Gastrocnemius medialis (tissue), 4 donors: ENCODE data around the gene CALU. TPM values are rescaled to one million over a fixed set of nuclear protein-coding genes. Genes with fewer than 3 reads are reported as not detected.

Source experiments
- ATAC-seq, 2 donors: fragments of 150-250 bp; one replicate each; pipeline ENCODE4 v1.9.1; 2016
- DNase-seq, 2 donors: peaks; one replicate each; pipeline ENCODE4 v3.0.0-alpha.2; 2019
- H3K27ac ChIP-seq, 4 donors: fragments of 200-600 bp; sonication (generic); 1 replicate in 1 of 4; 2 replicates in 3 of 4; pipeline ENCODE4 v1.5.1; 2016 to 2018; ENCODE audit warnings: mild to moderate bottlenecking in 2 of 4, moderate library complexity in 1 of 4
- H3K27me3 ChIP-seq, 3 donors: fragments of 200-600 bp; sonication (generic) in 2 of 3; 1 replicate in 1 of 3; 2 replicates in 2 of 3; pipeline versions ENCODE4 v1.5.1 to v1.6.0; 2016 to 2019; ENCODE audit warnings: mild to moderate bottlenecking in 1 of 3, moderate library complexity in 1 of 3
- H3K36me3 ChIP-seq, 2 donors: fragments of 200-600 bp; sonication (generic) in 1 of 2; one replicate each; pipeline ENCODE4 v1.5.1; 2017 to 2018
- H3K4me1 ChIP-seq, 2 donors: fragments of 200-600 bp; sonication (generic) in 1 of 2; one replicate each; pipeline ENCODE4 v1.5.1; 2016 to 2017; ENCODE audit warnings: mild to moderate bottlenecking in 2 of 2
- H3K4me3 ChIP-seq, 4 donors: fragments of 200-600 bp; sonication (generic) in 3 of 4; 1 replicate in 1 of 4; 2 replicates in 3 of 4; pipeline ENCODE4 v1.5.1; 2016 to 2019; ENCODE audit warnings: mild to moderate bottlenecking in 2 of 4
- H3K9me3 ChIP-seq, 3 donors: fragments of 200-600 bp; sonication (generic) in 2 of 3; 1 replicate in 1 of 3; 2 replicates in 2 of 3; pipeline ENCODE4 v1.5.1; 2016 to 2019
- CTCF ChIP-seq, 5 experiments: fragments of 450-650 bp in 3 of 5; fragments of 200-600 bp in 2 of 5; sonication (generic) in 2 of 5; IDR thresholded peaks in 4 of 5; conservative IDR thresholded peaks in 1 of 5; 1 replicate in 4 of 5; 2 replicates in 1 of 5; pipeline ENCODE4 v1.5.1; 2016 to 2019; ENCODE audit warnings: antibody characterized with exemption in 5 of 5, mild to moderate bottlenecking in 3 of 5, moderate library complexity in 3 of 5
- POLR2A ChIP-seq, 2 donors: fragments of 450-650 bp; IDR thresholded peaks; one replicate each; pipeline ENCODE4 v1.6.1; 2017; ENCODE audit warnings: antibody characterized with exemption in 2 of 2, mild to moderate bottlenecking in 2 of 2, moderate library complexity in 2 of 2
- in situ Hi-C, 4 donors: fragments of 200-750 bp; cut with MboI; loops; one replicate each; pipeline versions ENCODE4 v1.15.0 to v1.8.0; 2017; ENCODE audit warnings: low sequenced_read_pairs in 4 of 4
- intact Hi-C: fragments of 100-400 bp; cut with DNase I; formaldehyde crosslinking; loops from one replicate; pipeline ENCODE4 v1.15.1; 2023; ENCODE audit warnings: low total_unique reads
- total RNA-seq, 4 donors: library from RNA; depleted of rRNA; stranded (reverse); fragments of >200 nt; gene quantifications; one replicate each; pipeline versions ENCODE4 v1.1.0 to v1.2.3, GENCODE V29; 2016

The CALU gene
- total RNA-seq, 4 donors from 2014 or later: 40.1 to 115 (median 90.6) TPM

- H3K4me3 ChIP-seq: no peak overlapping the region
- no peak overlapping the region for H3K27ac ChIP-seq
- H3K9me3 ChIP-seq: no peaks in the 10 kb centered on the region
- in situ Hi-C loops: no loop called here
- DNase-seq: no peak
- no peak for TF ChIP-seq POLR2A (IDR thresholded peaks at IDR 0.05)
- TF ChIP-seq CTCF (IDR thresholded peaks at IDR 0.05 in 4 of 5, conservative IDR thresholded peaks at IDR 0.05 in 1 of 5): no peak
- H3K36me3 ChIP-seq: no peaks in the 10 kb centered on the region
- intact Hi-C loops: loop anchor here (5.0 kb wide), 2 partner anchors 97 to 147 kb away; partner anchors contain the start of gene FLNC
- H3K27me3 ChIP-seq: no peaks in the 10 kb centered on the region
- peaks cover 6 to 14% of the 10 kb centered on the region in 2 donors for H3K4me1 ChIP-seq
- ATAC-seq: no peak
These were observed 3.7 kb upstream of the CALU start for GRCh38 chr7:128735436-128735835.

DNA sequence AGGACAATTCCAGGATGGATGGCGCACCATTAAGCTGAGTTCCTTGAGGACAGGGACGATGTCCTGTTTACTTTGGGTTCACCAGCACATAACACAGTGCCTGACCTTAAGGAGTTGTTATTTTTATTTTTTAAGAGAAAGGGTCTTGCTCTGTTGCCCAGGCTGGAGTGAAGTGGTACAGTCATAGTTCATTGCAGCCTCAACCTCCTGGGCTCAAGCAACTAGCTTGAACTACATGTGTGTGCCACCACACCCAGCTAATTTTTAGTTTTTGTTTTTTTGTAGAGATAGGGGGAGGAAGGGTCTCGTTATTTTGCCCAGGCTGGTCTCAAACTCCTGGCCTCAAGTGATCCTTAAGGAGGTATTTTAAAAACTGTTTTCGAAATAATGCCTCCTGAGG is 1.7 kb upstream of the CALU start:
- TF ChIP-seq CTCF (IDR thresholded peaks at IDR 0.05 in 4 of 5, conservative IDR thresholded peaks at IDR 0.05 in 1 of 5) (no peak), POLR2A (IDR thresholded peaks at IDR 0.05) (no peak)
- no peaks in the 10 kb centered on the region for H3K9me3 ChIP-seq
- DNase-seq (no peak), ATAC-seq (no peak)
- intact Hi-C loops: loop anchor here (5.0 kb wide), 2 partner anchors 95 to 145 kb away; partner anchors contain the start of gene FLNC
- no peaks in the 10 kb centered on the region for H3K36me3 ChIP-seq
- H3K27me3 ChIP-seq: no peaks in the 10 kb centered on the region
- no peak overlapping the region for H3K4me3 ChIP-seq
- in situ Hi-C loops: no loop called here
- H3K4me1 ChIP-seq: peaks cover 26 to 34% of the 10 kb centered on the region in 2 donors
- H3K27ac ChIP-seq: no peak overlapping the region

DNA sequence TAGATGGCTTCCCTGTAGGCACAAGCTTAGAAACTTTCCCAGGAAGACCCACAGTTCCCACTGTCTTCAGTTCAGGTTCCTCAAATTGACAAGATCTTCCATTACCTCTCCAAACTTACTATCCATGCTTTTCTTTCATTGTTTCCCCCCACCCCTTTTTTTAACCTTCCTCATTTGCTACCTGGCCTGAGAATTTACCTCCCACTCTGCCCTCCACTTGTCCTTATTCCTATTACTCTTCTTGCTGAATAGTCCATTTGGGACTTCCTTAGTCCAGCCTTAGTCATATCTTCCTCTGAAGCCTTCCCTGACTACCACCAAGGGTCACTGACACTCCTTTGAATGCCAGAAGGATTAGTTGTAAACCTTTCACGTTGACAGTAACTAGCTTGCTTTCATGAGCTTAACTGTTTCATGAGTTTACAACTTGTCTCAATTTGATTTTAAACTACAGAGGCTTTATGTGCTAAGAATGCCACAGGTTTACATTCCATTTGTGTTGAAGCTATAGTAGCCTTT is 1.2 kb upstream of the CALU start:
- DNase-seq (no peak), ATAC-seq (no peak)
- Histone ChIP-seq H3K4me3 (no peak overlapping the region), H3K4me1 (peaks cover 29 to 38% of the 10 kb centered on the region in 2 donors), H3K36me3 (no peaks in the 10 kb centered on the region), H3K9me3 (no peaks in the 10 kb centered on the region), H3K27me3 (no peaks in the 10 kb centered on the region), H3K27ac (peak overlapping the region in 3 of 4 donors; percentile 92 to 99 (median 93))
- in situ Hi-C loops: no loop called here
- no peak for TF ChIP-seq POLR2A (IDR thresholded peaks at IDR 0.05)
- no peak for TF ChIP-seq CTCF (IDR thresholded peaks at IDR 0.05 in 4 of 5, conservative IDR thresholded peaks at IDR 0.05 in 1 of 5)
- intact Hi-C loops: loop anchor here (5.0 kb wide), 2 partner anchors 94 to 144 kb away; partner anchors contain the start of gene FLNC

- in situ Hi-C loops: no loop called here
- intact Hi-C loops: loop anchor here (1.0 to 5.0 kb wide), 3 partner anchors 94 to 262 kb away; partner anchors contain the start of genes FLNC and METTL2B
- H3K36me3 ChIP-seq: no peaks in the 10 kb centered on the region
- TF ChIP-seq CTCF (IDR thresholded peaks at IDR 0.05 in 4 of 5, conservative IDR thresholded peaks at IDR 0.05 in 1 of 5) (no peak), POLR2A (IDR thresholded peaks at IDR 0.05) (no peak)
- H3K27ac ChIP-seq: peak overlapping the region; percentile 92 to 99 (median 95)
- no peaks in the 10 kb centered on the region for H3K27me3 ChIP-seq
- DNase-seq (no peak), ATAC-seq (peak; percentile 19 to 25)
- no peaks in the 10 kb centered on the region for H3K9me3 ChIP-seq
- peaks cover 35 to 40% of the 10 kb centered on the region in 2 donors for H3K4me1 ChIP-seq
- H3K4me3 ChIP-seq: peak overlapping the region; percentile 82 to 100 (median 91)
These were observed 550 bp upstream of the CALU start for GRCh38 chr7:128738570-128739047.
